IMR-90 (cell line): ENCODE measurements around the gene BEAN1.

Experiments used
- BHLHE40 ChIP-seq: fragments of 150-350 bp; IDR thresholded peaks from 2 replicates; pipeline ENCODE4 v1.6.1; 2016; ENCODE audit warnings: mild to moderate bottlenecking, low read depth, low read length
- CEBPB ChIP-seq: IDR thresholded peaks from 2 replicates; pipeline ENCODE4 v1.6.1; 2012; ENCODE audit warnings: low read depth, low read length, improper control_type of control experiment
- CTCF ChIP-seq: conservative IDR thresholded peaks from 2 replicates; pipeline ENCODE4 v1.5.1; 2012; ENCODE audit warnings: mild to moderate bottlenecking, low read depth, low read length, improper control_type of control experiment
- POLR2A ChIP-seq: IDR thresholded peaks from 2 replicates; pipeline ENCODE4 v1.6.1; 2012; ENCODE audit warnings: mild to moderate bottlenecking, low read depth, low read length
- TF ChIP-seq, protein P1 (sequence below): fragments of 150-350 bp; IDR thresholded peaks from 2 replicates; pipeline ENCODE4 v1.6.1; 2016; ENCODE audit warnings: low read depth, mild to moderate bottlenecking, low read length, moderate library complexity, borderline replicate concordance

- no peak for TF ChIP-seq CTCF
- no peak for TF ChIP-seq POLR2A
- no peak for TF ChIP-seq CEBPB
- no peak for TF ChIP-seq BHLHE40
- TF ChIP-seq, protein P1, sequence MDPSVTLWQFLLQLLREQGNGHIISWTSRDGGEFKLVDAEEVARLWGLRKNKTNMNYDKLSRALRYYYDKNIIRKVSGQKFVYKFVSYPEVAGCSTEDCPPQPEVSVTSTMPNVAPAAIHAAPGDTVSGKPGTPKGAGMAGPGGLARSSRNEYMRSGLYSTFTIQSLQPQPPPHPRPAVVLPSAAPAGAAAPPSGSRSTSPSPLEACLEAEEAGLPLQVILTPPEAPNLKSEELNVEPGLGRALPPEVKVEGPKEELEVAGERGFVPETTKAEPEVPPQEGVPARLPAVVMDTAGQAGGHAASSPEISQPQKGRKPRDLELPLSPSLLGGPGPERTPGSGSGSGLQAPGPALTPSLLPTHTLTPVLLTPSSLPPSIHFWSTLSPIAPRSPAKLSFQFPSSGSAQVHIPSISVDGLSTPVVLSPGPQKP: no peak
These were observed 41.7 kb upstream of the BEAN1 start for GRCh38 chr16:66385415-66385814.
